Keratinocyte (primary cell): ENCODE results near the gene TRPM3.

Experiments used
- CTCF ChIP-seq, 3 experiments: IDR thresholded peaks in 1 of 3; conservative IDR thresholded peaks in 1 of 3; optimal IDR thresholded peaks in 1 of 3; 2 replicates in 2 of 3; 3 replicates in 1 of 3; pipeline versions ENCODE3 to v1.5.1; 2011; ENCODE audit warnings: low read length in 3 of 3, mild to moderate bottlenecking in 3 of 3, moderate library complexity in 2 of 3, control low read depth in 1 of 3, inconsistent platforms in 1 of 3; ENCODE audit not compliant: insufficient read depth in 2 of 3; ENCODE audit errors: extremely low read depth in 1 of 3
- EZH2 ChIP-seq: IDR thresholded peaks from one replicate; pipeline ENCODE4 v1.6.1; 2012; ENCODE audit warnings: inconsistent platforms, mild to moderate bottlenecking, low read length, moderate library complexity

GRCh38 chr9:70978085-70978484 lies 143.3 kb downstream of the TRPM3 start:
- TF ChIP-seq CTCF (optimal IDR thresholded peaks at IDR 0.05 in 1 of 3, IDR thresholded peaks at IDR 0.05 in 1 of 3, conservative IDR thresholded peaks at IDR 0.05 in 1 of 3; ENCODE audit: extremely low read depth in 1 of 3, insufficient read depth in 2 of 3, low read length in 3 of 3) (no peak), EZH2 (no peak)
